GM12878 (cell line): Measurements from ENCODE around the gene TOP1. TPM values are rescaled to one million over a fixed set of nuclear protein-coding genes. Genes with fewer than 3 reads are reported as not detected.

ENCODE experiments used
- GATAD2B ChIP-seq: fragments of 450-650 bp; conservative IDR thresholded peaks from 2 replicates; pipeline ENCODE4 v1.6.1; 2017; ENCODE audit warnings: low read depth, mild to moderate bottlenecking, moderate library complexity
- HCFC1 ChIP-seq: fragments of 150-350 bp; IDR thresholded peaks from 2 replicates; pipeline ENCODE4 v1.6.1; 2014; ENCODE audit warnings: low read length
- HDGF ChIP-seq: fragments of 450-650 bp; IDR thresholded peaks from 2 replicates; pipeline ENCODE4 v1.6.1; 2016; ENCODE audit warnings: antibody characterized with exemption
- MXI1 ChIP-seq: fragments of 150-350 bp; IDR thresholded peaks from 2 replicates; pipeline ENCODE4 v1.6.1; 2011; ENCODE audit warnings: low read depth, mild to moderate bottlenecking, inconsistent platforms, low read length, improper control_type of control experiment
- POLR2AphosphoS2 ChIP-seq: IDR thresholded peaks from 2 replicates; pipeline ENCODE4 v1.6.1; 2011; ENCODE audit warnings: low read depth, mild to moderate bottlenecking, low read length, improper control_type of control experiment, moderate library complexity
- SMC3 ChIP-seq: IDR thresholded peaks from 2 replicates; pipeline ENCODE4 v1.6.1; 2011; ENCODE audit warnings: low read length, improper control_type of control experiment, borderline replicate concordance
- TBL1XR1 ChIP-seq: IDR thresholded peaks from 2 replicates; pipeline ENCODE4 v1.6.1; 2012; ENCODE audit warnings: low read depth, low read length, improper control_type of control experiment
- YBX1 ChIP-seq: fragments of 450-650 bp; IDR thresholded peaks from 2 replicates; pipeline ENCODE4 v1.6.1; 2016; ENCODE audit warnings: antibody characterized with exemption
- YY1 ChIP-seq: IDR thresholded peaks from 2 replicates; pipeline ENCODE4 v1.6.1; 2011; ENCODE audit warnings: low read depth, mild to moderate bottlenecking, low read length
- ZBED1 ChIP-seq: IDR thresholded peaks from 2 replicates; pipeline ENCODE4 v1.6.1; 2016; ENCODE audit warnings: borderline replicate concordance
- ZNF384 ChIP-seq: IDR thresholded peaks from 2 replicates; pipeline ENCODE4 v1.6.1; 2012; ENCODE audit warnings: low read depth, mild to moderate bottlenecking, low read length, improper control_type of control experiment, borderline replicate concordance
- polyA plus RNA-seq, 11 experiments: library from polyadenylated mRNA; depleted of rRNA in 4 of 11; unstranded in 6 of 11; stranded (reverse) in 5 of 11; fragments of >200 nt; fragmentation: Nextera tagmentation in 4 of 11; fragmentation: Illumina TruSeq in 1 of 11; extraction: Ambion mirVana in 4 of 11; extraction: Trizol in 1 of 11; gene quantifications; 1 replicate in 1 of 11; 2 replicates in 10 of 11; pipeline versions ENCODE4 v1.2.1 to v1.2.3, GENCODE V29; 2011 to 2016; ENCODE audit warnings: inconsistent platforms in 2 of 11, missing spikeins in 2 of 11, low read depth in 1 of 11
- total RNA-seq, 4 experiments: library from RNA; depleted of rRNA in 3 of 4; stranded (reverse); fragments of >200 nt in 3 of 4; fragmentation: Illumina TruSeq in 1 of 4; extraction: Trizol in 1 of 4; gene quantifications; 2 replicates each; pipeline versions ENCODE4 v1.2.1 to v1.2.3, GENCODE V29; 2013 to 2021
- TF ChIP-seq, protein P1 (sequence below): fragments of 450-650 bp; formaldehyde crosslinking; IDR thresholded peaks from 2 replicates; pipeline ENCODE4 v1.4.0; 2022; ENCODE audit warnings: mild to moderate bottlenecking, moderate library complexity
- TF ChIP-seq, protein P2 (sequence below): fragments of 450-650 bp; conservative IDR thresholded peaks from 2 replicates; pipeline ENCODE4 v1.6.1; 2017; ENCODE audit warnings: mild to moderate bottlenecking, moderate library complexity
- TF ChIP-seq, protein P3 (sequence below): fragments of 450-650 bp; IDR thresholded peaks from 2 replicates; pipeline ENCODE4 v1.6.1; 2016; ENCODE audit warnings: mild to moderate bottlenecking
- TF ChIP-seq, protein P4 (sequence below): fragments of 450-650 bp; IDR thresholded peaks from 2 replicates; pipeline ENCODE4 v1.6.1; 2018; ENCODE audit warnings: mild to moderate bottlenecking, low read depth, moderate library complexity; ENCODE audit not compliant: partially characterized antibody
- TF ChIP-seq, protein P5 (sequence below): fragments of 450-650 bp; IDR thresholded peaks from 2 replicates; pipeline ENCODE4 v1.6.1; 2017; ENCODE audit warnings: borderline replicate concordance
- TF ChIP-seq, protein P6 (sequence below), 3 experiments: IDR thresholded peaks in 2 of 3; conservative IDR thresholded peaks in 1 of 3; 2 replicates each; pipeline ENCODE4 v1.5.1; 2011; ENCODE audit warnings: low read depth in 3 of 3, low read length in 3 of 3, mild to moderate bottlenecking in 3 of 3, control low read depth in 2 of 3, moderate library complexity in 2 of 3, inconsistent platforms in 1 of 3, mixed read lengths in 1 of 3; ENCODE audit not compliant: control insufficient read depth in 2 of 3, insufficient read depth in 1 of 3; ENCODE audit errors: extremely low read depth in 1 of 3

The TOP1 gene
- total and polyA plus RNA-seq, 10 of the 15 experiments (the other 5 are each of a cell fraction or from before 2014, with no cell fraction given) = 21.5 to 128 (median 47.3) TPM

DNA sequence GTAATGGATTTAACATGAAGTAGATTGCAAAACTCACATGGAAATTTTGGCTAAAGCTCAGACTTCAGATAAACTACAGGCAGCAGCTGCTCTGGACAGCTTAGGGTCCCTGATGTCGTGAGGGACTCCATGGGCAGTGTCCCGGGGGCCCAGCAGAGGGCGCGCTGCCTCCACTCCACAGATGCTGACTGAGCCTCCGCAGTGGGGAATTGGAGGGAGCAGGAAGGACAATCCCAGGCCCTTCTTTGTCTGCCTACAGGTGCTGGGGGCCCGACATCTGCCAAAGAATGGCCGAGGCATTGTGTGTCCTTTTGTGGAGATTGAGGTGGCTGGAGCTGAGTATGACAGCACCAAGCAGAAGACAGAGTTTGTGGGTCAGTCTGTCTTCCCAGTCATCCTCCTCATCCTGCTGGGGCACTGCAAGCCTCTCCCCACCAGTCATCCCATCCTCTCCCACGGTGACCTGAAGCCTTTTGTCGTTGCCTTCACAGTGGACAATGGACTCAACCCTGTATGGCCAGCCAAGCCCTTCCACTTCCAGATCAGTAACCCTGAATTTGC, 144.6 kb downstream of the TOP1 start (continued):
- no peak for TF ChIP-seq ZNF384
- TF ChIP-seq ZBED1 = no peak
- TF ChIP-seq, protein P1, sequence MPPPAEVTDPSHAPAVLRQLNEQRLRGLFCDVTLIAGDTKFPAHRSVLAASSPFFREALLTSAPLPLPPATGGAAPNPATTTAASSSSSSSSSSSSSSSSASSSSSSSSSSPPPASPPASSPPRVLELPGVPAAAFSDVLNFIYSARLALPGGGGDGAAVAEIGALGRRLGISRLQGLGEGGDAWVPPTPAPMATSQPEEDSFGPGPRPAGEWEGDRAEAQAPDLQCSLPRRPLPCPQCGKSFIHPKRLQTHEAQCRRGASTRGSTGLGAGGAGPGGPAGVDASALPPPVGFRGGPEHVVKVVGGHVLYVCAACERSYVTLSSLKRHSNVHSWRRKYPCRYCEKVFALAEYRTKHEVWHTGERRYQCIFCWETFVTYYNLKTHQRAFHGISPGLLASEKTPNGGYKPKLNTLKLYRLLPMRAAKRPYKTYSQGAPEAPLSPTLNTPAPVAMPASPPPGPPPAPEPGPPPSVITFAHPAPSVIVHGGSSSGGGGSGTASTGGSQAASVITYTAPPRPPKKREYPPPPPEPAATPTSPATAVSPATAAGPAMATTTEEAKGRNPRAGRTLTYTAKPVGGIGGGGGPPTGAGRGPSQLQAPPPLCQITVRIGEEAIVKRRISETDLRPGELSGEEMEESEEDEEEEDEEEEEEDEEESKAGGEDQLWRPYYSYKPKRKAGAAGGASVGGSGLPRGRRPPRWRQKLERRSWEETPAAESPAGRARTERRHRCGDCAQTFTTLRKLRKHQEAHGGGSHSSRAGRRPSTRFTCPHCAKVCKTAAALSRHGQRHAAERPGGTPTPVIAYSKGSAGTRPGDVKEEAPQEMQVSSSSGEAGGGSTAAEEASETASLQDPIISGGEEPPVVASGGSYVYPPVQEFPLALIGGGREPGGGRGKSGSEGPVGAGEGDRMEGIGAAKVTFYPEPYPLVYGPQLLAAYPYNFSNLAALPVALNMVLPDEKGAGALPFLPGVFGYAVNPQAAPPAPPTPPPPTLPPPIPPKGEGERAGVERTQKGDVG (CRISPR knock-in tag) = no peak
- TF ChIP-seq, protein P2, sequence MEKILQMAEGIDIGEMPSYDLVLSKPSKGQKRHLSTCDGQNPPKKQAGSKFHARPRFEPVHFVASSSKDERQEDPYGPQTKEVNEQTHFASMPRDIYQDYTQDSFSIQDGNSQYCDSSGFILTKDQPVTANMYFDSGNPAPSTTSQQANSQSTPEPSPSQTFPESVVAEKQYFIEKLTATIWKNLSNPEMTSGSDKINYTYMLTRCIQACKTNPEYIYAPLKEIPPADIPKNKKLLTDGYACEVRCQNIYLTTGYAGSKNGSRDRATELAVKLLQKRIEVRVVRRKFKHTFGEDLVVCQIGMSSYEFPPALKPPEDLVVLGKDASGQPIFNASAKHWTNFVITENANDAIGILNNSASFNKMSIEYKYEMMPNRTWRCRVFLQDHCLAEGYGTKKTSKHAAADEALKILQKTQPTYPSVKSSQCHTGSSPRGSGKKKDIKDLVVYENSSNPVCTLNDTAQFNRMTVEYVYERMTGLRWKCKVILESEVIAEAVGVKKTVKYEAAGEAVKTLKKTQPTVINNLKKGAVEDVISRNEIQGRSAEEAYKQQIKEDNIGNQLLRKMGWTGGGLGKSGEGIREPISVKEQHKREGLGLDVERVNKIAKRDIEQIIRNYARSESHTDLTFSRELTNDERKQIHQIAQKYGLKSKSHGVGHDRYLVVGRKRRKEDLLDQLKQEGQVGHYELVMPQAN = no peak
- TF ChIP-seq MXI1 = no peak
- TF ChIP-seq GATAD2B = no peak
- TF ChIP-seq HDGF = no peak
- TF ChIP-seq TBL1XR1 = no peak
- TF ChIP-seq HCFC1 = no peak
- peak; percentile 93 for TF ChIP-seq SMC3
- TF ChIP-seq YY1 = peak; percentile 78
- TF ChIP-seq, protein P3, sequence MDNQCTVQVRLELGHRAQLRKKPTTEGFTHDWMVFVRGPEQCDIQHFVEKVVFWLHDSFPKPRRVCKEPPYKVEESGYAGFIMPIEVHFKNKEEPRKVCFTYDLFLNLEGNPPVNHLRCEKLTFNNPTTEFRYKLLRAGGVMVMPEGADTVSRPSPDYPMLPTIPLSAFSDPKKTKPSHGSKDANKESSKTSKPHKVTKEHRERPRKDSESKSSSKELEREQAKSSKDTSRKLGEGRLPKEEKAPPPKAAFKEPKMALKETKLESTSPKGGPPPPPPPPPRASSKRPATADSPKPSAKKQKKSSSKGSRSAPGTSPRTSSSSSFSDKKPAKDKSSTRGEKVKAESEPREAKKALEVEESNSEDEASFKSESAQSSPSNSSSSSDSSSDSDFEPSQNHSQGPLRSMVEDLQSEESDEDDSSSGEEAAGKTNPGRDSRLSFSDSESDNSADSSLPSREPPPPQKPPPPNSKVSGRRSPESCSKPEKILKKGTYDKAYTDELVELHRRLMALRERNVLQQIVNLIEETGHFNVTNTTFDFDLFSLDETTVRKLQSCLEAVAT = no peak
- TF ChIP-seq, protein P4, sequence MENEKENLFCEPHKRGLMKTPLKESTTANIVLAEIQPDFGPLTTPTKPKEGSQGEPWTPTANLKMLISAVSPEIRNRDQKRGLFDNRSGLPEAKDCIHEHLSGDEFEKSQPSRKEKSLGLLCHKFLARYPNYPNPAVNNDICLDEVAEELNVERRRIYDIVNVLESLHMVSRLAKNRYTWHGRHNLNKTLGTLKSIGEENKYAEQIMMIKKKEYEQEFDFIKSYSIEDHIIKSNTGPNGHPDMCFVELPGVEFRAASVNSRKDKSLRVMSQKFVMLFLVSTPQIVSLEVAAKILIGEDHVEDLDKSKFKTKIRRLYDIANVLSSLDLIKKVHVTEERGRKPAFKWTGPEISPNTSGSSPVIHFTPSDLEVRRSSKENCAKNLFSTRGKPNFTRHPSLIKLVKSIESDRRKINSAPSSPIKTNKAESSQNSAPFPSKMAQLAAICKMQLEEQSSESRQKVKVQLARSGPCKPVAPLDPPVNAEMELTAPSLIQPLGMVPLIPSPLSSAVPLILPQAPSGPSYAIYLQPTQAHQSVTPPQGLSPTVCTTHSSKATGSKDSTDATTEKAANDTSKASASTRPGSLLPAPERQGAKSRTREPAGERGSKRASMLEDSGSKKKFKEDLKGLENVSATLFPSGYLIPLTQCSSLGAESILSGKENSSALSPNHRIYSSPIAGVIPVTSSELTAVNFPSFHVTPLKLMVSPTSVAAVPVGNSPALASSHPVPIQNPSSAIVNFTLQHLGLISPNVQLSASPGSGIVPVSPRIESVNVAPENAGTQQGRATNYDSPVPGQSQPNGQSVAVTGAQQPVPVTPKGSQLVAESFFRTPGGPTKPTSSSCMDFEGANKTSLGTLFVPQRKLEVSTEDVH = no peak
- TF ChIP-seq, protein P5, sequence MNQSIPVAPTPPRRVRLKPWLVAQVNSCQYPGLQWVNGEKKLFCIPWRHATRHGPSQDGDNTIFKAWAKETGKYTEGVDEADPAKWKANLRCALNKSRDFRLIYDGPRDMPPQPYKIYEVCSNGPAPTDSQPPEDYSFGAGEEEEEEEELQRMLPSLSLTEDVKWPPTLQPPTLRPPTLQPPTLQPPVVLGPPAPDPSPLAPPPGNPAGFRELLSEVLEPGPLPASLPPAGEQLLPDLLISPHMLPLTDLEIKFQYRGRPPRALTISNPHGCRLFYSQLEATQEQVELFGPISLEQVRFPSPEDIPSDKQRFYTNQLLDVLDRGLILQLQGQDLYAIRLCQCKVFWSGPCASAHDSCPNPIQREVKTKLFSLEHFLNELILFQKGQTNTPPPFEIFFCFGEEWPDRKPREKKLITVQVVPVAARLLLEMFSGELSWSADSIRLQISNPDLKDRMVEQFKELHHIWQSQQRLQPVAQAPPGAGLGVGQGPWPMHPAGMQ = no peak
- TF ChIP-seq POLR2AphosphoS2 = 0 out of 2 replicates have a peak, but pooled peaks have one; percentile 17
- TF ChIP-seq YBX1 = no peak
- TF ChIP-seq, protein P6, sequence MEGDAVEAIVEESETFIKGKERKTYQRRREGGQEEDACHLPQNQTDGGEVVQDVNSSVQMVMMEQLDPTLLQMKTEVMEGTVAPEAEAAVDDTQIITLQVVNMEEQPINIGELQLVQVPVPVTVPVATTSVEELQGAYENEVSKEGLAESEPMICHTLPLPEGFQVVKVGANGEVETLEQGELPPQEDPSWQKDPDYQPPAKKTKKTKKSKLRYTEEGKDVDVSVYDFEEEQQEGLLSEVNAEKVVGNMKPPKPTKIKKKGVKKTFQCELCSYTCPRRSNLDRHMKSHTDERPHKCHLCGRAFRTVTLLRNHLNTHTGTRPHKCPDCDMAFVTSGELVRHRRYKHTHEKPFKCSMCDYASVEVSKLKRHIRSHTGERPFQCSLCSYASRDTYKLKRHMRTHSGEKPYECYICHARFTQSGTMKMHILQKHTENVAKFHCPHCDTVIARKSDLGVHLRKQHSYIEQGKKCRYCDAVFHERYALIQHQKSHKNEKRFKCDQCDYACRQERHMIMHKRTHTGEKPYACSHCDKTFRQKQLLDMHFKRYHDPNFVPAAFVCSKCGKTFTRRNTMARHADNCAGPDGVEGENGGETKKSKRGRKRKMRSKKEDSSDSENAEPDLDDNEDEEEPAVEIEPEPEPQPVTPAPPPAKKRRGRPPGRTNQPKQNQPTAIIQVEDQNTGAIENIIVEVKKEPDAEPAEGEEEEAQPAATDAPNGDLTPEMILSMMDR (IDR thresholded peaks at IDR 0.05 in 2 of 3, conservative IDR thresholded peaks at IDR 0.05 in 1 of 3; ENCODE audit: control insufficient read depth in 2 of 3, extremely low read depth in 1 of 3, insufficient read depth in 1 of 3, low read depth in 3 of 3, low read length in 3 of 3) = peak; percentile 87 to 94 (median 92)
